Esophagus squamous epithelium (tissue), 4 donors: ENCODE measurements around the gene MBOAT2.

Experiments
- POLR2A ChIP-seq, 4 donors: fragments of 450-650 bp; IDR thresholded peaks; one replicate each; pipeline ENCODE4 v1.6.1; 2017; ENCODE audit warnings: antibody characterized with exemption in 4 of 4, mild to moderate bottlenecking in 4 of 4, moderate library complexity in 3 of 4
- TF ChIP-seq, protein P1 (sequence below), 6 experiments: fragments of 450-650 bp in 4 of 6; fragments of 200-600 bp in 2 of 6; sonication (generic) in 2 of 6; IDR thresholded peaks; one replicate each; pipeline ENCODE4 v1.5.1; 2016 to 2019; ENCODE audit warnings: antibody characterized with exemption in 6 of 6, mild to moderate bottlenecking in 4 of 6, moderate library complexity in 4 of 6

DNA sequence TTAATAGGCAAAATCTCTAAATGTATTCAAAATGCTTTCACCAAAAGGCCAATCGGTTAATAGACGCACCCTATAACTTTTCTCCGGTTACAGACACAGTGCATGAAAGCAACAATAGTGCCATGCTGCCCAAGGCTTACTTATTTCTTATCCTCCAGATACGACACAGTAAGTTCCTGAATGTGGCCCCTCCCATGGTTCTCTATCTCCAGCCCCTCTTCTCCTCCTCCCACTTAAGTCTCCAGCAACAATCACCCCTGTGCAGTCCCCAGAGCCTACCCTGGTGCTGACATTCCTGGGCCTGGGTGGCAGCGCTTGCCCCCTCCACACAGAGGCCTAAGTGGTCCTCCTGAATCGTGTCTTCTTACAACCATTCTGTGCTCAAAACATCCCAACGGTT is 169.6 kb downstream of the MBOAT2 start:
- no peak for TF ChIP-seq POLR2A (IDR thresholded peaks at IDR 0.05)
- TF ChIP-seq, protein P1, sequence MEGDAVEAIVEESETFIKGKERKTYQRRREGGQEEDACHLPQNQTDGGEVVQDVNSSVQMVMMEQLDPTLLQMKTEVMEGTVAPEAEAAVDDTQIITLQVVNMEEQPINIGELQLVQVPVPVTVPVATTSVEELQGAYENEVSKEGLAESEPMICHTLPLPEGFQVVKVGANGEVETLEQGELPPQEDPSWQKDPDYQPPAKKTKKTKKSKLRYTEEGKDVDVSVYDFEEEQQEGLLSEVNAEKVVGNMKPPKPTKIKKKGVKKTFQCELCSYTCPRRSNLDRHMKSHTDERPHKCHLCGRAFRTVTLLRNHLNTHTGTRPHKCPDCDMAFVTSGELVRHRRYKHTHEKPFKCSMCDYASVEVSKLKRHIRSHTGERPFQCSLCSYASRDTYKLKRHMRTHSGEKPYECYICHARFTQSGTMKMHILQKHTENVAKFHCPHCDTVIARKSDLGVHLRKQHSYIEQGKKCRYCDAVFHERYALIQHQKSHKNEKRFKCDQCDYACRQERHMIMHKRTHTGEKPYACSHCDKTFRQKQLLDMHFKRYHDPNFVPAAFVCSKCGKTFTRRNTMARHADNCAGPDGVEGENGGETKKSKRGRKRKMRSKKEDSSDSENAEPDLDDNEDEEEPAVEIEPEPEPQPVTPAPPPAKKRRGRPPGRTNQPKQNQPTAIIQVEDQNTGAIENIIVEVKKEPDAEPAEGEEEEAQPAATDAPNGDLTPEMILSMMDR (IDR thresholded peaks at IDR 0.05), result no peak
